GM21447 (cell line): ENCODE data around the gene CLPTM1L.
"Not testable (repeated sequence)": the region's sequence is repeated elsewhere in the genome, so short reads cannot be mapped to it uniquely, and the experiment has no call there.

Experiments used
- ATAC-seq: cut with Tn5 transposase; IDR thresholded peaks from one replicate; pipeline ENCODE4 v1.9.1; 2021; ENCODE audit not compliant: unreplicated experiment

Gene CLPTM1L

DNA sequence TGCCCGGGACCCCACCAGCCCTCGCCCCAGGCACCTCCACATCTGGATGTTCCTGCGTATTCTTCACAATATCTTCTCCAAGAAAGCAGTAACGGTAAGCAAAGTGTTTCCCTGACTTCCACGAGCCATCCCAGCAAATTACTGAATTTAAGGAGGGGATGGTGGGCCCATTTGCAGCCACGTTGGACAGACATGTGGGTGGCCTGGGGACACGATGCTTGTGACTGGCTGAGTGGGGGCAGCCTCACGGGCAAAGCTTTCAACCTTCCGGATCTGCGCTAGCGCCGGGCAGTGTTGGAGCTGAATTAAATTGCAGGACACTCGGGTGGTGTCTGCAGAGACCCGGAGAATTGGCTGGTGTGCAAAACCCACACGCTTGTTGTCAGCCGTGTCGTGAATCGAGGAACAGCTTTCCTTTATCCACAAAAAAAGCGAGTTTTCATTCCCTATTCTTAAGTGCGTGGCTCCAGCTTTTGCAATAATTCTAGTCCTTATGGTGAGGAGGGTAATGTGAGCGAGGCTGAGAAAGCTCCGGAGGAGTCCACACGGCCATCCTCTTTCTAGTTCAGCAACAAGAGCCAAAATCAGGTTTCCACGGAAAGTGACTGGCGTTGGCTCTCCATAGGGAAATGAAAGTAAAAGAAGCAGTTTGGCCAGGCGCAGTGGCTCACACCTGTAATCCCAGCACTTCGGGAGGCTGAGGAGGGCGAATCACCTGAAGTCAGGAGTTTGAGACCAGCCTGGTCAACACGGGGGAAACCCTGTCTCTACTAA lies 17.5 kb upstream of the CLPTM1L start:
- no peak for ATAC-seq

DNA sequence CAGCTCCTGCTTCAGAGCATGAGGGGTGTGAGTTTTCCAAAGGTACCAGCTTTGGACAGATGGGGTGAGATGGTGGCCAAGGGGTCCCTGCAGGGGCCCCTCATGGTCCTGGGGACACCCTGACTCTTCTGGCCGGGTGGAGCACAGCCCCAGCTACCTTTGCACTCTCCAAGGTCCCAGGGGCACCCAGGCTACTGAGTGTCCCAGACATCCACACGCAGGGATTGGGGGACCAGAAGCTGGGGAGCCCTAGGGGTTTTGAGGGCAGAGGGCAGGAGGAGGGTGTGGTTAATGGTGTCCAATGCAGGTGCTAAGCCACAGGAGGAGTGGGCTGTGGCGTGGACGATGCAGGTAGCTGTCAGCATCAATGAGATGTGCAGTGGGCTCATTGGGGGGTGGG lies 16.0 kb upstream of the CLPTM1L start:
- ATAC-seq: no peak

DNA sequence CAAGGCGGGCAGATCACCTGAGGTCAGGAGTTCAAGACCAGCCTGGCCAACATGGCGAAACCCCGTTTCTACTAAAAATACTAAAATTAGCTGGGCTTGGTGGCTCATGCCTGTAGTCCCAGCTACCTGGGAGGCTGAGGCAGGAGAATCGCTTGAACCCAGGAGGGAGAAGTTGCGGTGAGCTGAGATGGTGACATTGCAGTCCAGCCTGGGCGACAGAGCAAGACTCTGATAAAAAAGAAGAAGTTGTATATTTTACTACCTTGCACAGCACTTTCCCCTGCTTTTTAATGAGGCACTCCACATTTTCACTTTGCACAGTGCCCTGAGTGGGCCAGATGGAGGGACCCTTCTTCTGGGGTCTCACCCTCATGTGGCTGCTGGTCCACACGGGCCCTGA lies 15.5 kb upstream of the CLPTM1L start:
- not testable (repeated sequence) for ATAC-seq

DNA sequence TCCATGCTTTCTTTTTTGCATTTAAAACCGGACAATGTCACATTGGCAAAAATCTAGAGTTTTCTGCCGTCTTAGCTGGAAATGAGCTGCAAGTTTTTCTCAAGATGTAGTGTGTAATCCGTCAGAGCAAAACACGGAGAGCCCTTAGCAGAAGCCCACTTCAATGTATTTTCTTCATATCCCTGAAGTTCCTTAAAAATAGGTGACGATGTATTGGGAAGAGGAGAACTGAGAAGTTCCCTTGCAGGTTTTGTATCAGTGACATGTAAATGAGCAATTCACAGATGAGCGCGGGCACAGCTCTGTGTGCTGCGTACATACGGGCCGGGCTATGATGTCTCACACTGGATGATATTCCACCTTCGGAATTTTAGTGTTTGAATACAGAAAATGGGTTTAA lies 14.8 kb upstream of the CLPTM1L start:
- ATAC-seq: no peak

DNA sequence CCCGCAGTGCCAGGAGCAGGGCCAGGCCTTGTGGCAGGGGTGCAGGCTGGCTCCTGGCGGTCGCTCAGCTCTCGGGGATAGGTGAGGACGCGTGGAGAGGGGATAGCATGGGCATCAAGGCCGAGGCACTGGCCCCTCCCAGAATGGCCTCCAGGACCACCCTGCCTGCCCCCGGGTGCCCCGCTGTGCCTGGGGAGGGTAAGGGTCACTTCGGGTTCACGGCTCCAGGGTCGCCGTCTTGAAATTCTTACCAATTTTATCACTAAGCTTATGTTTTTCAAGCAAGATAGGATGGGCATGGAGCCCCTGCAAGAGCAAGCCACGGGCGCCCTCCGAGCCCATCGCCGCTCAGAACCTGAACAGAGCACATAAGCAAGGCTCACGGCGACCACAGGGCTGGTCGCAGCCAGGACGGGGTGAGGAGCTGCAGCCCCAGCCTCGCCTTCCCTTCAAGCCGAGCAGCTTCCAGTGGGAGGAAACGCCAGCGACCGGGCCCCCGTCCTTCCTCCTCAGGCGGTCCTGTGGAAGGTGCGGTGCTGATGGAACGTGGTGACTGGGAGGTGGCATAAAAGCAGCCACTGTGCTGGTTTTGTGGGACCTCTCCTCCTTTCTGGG lies 14.2 kb upstream of the CLPTM1L start:
- no peak for ATAC-seq

DNA sequence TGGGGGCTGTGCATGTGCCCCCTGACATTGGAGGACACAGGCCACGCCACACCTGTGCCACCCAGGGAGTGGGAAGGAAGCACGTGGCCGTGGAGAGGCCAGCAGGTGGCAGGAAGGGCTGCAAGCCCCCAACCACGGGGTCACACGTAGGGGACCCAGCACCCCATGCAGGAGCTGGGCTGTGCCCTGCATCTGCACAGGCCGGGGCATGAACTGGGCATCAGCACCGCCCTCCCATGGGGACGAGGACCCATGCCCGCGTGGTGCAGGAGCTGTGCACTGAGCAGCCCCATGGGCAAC lies 13.8 kb upstream of the CLPTM1L start:
- no peak for ATAC-seq

DNA sequence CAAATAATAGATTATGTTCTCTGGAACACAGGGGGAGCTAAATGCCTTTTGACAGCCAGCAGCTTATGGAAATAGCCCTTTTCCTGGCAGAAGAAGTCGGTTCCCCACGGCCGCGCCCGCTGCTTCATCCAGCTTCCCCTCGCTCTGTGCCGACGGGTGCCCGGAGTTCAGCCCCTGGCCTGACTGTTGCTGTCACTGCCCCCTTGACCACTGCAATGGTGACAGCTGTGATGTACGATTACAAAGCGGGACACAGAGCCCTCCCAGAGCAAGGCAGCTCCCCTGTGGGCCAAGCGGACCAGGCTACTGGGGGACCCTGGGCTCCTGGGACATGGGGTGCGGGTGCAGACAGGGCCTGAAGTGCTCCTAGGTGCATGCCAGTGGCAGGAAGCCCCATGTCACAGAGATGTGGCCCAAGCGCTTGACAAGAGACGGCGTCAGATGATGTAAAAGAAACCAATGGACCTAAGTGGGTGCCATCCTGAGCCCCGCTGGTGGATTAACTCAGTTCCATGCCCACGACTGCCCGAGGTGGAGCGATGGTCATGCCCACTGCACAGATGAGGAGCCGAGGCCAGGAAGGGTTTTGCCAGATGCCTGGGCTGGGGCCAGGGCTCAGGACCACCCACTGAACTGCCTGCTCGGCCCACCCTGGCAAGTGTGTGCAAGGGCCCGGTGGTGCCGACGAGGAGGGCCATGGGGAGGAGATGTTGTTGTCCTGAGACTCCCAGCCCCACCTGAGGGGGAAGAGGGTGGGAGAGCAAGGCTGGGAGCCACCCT lies 13.2 kb upstream of the CLPTM1L start:
- ATAC-seq: no peak

DNA sequence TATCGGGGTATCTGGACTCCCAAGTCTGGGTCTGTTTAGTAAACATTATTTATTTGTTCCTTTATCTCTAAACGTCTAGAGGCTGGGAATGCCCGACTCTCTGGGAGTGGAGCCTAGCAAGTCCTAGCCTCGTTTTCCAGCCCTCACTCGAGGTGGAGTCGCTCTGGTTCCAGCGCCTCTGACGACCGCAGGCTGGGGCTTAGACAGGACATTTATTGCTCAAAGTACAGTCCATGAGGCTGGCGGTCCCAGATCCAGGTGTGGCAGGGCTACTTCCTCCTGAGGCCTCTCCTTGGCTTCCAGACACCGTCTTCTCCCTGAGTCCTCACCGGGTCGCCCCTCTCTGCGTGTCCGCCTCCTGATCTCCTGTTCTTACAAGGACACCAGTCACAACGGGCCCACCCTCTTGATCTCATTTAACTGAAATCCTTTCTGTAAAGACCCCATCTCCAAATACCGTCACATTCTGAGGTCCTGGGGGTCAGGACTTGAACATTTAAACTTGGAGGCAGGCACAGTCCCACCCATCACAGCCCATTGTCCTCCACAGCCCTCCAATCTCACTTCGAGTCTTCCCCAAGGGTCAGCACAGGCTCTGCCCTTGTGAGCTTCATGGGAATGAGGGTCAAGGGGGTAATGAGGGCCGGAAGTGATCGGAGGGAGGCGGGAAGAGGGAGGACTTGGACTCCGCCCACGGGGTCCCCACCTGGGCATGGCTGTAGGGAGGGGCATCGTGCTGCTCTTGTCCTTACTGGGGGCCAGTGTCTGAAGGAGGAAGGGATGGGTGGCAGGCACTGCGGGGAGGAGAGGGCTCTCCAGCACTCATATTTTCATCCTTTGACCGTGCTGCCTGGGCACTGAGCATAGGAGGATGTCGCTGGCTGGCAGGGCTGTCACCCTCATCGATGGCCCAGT lies 12.2 kb upstream of the CLPTM1L start:
- no peak for ATAC-seq

DNA sequence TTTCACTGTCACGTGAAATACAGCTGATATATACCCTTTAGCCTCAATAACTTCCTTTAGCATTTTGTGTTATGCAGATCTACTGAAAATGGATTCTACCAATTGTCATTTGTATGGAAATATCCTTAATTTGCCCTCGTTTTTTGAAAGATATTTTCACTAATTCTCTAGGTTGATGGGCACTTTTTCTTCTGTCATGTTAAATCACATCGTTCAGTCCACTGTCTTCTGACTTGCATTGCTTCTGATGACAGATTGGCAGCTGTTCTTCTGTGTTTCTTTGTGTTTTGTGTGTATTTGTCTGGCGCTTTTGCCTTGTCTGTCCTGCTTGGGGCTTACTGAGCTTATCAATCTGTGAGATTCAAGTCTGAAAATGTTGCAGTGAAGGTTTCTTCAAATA lies 9.7 kb upstream of the CLPTM1L start:
- ATAC-seq: no peak

DNA sequence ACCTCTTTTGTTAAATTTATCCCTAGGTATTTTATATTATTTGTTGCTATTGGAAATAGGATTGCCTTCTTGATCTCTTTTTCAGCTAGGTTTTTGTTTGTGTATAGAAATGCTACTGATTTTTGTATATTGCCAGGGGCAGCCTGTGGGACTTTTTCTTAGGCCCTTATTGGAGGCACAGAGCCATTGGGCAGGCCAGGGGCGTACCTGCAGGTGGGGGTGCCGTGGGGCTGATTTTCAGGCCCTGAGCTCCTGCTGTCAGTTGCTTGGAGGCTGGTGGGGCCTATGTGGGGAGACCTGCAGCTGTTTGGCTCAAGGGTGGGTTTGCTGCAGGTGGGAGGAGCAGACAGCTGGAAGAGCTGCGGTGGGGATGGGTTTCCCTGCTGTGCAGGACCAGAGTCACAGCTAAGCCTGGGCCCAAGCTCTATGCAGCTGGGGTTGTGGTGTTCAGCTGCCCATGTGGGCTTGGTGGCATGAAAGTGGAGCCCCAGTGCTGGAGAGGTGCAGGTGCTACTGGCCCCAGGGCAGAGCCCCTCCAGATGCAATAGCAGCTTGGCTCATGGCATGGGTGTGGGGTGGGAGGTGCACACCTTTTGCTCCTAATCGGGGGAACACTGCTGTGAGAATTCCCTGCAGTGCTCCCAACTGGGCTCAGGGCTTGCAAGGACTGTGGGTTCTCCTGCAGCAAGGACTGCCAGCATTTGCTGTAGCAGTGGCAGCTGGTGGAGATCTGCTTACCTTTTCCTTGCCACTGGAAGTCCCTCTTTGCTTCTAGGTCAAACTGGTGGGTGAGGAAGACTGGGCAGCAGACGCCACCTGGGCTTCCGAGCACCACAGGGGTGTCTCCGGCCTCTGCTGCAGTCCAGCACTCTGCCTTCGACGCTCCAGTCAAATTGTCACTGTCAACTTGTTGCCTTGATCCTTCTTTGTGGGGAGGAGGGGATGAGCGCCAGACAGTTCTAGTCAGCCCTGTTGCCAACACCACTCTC lies 7.6 kb upstream of the CLPTM1L start:
- no peak for ATAC-seq

DNA sequence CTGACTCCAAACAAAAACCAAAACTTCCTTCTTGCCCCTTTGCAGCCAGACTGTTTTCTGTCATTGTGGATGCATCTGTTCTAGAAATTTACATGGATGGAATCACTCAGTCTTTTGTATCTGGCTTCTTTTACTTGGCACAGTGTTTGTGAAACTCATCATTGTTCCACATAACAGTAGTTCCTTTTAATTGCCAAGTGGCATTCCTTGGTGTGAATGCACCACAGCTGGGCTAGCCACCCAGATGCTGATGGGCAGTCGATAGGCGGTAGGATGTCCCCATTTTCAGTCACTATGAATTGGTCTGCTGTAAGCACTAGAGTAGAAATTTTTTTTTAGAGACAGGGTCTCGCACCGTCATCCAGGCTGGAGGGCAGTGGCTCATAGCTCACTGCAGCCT lies 6.3 kb upstream of the CLPTM1L start:
- no peak for ATAC-seq

DNA sequence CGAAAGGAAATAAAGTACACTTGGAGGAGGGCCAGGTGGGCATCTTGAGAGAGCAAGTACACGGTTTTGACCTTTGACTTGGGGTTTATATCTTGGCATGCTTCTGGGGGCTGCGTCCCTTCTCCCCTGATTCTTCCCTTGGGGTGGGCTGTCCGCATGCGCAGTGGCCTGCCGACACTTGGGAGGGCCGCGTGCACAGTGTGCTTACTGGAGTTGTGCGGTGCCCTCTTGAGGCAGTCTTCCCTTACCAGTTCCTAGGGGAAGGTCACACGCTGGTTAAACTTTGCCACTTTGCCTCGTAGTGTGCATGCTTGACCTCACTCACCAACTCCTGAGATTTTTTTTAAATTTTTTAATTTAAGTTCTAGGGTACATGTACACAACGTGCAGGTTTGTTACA lies 4.3 kb upstream of the CLPTM1L start:
- ATAC-seq: no peak

DNA sequence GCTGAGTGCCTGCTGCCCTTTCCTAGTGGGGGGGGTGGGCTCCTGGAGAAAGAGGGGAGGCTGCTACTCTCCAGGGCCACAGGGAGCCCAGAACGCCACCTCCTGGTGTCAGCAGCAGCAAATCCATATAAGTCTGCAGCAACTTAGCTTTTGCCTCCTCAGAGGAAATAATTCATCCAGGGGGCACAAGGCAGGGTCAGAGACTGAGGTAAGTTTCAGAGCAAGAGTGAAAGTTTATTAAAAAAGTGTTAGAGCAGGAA lies 4.0 kb upstream of the CLPTM1L start:
- ATAC-seq: no peak

DNA sequence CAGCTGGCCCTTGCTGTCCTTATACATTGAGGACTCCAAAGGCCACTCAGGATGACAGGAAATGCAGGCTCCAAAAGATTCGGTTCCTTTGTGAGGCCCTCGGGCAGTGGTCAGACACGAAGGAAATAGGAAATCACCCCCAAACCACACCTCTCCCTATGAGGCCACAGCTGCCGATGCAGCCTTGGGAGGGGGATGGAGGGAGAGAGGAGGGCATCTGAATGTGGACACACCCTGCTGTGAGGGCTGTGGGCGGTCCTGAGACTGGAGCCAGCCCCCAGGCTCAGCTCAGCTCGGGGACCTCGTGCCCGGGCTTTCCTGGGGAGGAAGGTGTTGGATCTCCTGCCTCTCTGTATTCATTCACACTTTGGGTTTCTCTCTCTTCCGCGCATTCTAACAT lies 2.7 kb upstream of the CLPTM1L start:
- ATAC-seq: no peak

DNA sequence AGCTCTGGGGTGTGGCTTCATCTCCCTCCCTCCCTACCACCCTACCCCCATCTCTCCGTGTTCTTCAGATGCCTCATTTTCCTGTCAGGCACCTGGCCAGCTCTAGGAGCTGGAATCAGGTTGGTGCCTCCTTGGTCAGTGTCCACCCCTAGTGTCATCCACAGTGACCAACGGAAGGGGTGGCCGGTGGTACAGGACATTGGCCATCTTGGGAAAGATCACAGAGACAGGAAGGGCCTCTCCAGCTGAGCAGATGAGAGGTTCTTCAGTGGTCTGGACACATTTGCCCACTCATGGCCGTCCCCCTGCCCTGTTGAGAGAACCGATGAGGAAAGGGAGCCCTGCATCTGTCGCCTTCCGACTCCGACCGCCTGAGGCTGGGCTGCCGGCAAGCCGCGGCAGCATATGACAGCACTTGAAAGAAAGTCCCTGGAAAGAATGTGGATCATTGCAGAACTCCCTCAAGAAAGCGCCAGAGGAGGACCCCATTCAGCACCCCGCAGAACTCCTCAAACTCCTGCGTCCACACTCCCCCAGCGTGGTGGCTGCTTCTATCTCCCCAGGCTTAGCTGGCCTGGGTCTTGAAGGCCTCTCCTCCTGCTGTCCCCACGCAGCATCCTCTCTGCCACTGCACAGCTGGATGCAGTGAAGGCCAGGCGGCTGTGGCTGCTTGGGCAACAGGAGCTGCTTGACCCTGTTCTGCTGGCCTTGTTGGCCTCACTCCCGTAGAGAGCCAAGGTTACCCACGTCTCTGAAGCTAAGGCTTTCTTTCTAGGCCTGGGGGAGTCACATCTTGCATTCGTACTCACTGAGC lies 1.9 kb upstream of the CLPTM1L start:
- ATAC-seq: no peak

DNA sequence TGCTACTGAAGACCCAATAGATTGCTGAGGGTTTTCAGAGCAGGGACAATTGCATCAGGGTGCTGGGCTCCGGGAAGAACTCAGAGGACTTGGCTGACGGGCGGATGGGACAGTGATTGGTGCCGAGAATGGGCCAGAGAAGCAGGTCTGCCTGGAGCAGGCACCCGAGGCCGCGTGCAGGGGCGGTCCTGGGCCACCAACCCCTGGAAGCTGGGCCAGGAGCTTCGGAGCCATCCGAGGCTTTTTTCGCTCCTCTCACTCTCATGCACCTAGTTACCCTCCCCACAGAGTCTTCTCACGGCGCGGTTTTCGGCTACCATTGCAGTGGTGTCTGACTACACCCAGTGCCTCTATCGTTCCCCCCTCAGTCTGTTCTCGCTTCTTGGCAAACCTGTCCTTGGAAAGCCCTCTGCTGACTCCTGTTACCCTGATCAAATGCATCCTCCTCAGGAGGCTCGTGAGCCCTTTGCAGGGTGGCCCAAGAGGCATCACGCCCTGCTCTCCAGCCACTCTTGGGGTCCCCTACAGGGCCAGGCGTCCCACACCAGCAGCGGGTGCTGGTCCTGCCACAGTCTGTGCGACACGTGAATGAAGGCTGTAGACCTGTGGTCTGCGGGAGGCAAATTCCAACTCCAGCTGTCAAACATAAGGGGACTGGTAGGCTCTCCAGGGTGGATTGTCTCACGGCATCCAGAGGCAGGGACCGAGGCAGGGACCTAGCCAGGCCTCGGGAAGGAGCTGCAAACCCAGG lies 1.2 kb upstream of the CLPTM1L start:
- ATAC-seq: no peak

DNA sequence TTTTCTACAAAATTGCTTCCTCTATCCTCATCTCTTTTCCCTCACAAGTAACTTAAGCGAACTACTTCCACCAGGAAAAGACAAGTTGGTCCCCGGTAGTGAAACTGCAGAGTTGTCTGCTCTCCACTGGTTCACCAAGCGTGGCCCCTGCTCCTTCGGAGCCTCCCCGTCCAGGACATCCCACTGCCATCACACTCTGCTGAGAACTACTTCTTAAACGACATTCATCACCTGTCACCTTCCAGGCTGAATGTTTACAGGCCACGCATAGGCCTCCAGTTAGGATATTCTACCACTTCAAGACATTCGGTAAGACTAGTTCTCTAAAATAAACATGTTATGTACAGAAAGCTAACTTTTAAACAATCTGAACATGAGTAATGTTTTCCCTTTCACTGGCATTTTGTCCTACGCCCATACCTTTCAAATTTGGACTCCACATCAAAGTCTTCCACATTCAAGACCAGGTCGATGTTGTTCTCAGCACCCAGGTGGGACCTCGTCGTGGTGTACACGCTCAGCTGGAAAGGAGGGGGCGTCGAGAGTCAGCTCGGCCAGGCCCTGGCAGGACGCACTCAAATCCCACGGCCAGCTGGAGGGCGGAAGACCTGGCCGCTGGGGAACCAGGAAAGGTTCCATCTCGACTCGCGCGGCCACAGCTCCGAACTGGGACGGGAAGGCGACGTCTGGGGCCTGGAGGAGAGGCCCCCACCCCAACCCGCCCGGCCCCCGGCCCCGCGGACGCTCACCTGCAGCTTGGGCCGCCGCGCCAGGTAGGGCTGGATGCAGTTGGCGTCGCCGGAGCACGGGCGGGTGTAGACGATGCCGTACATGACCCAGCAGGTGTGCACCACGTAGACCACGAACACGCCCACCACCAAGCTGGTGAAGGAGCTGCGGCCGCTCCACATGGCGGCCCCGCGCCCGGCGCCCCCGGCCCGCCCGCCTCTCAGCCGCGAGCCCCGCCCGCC lies 683 bp downstream of the CLPTM1L start:
- peak; percentile 20 for ATAC-seq

DNA sequence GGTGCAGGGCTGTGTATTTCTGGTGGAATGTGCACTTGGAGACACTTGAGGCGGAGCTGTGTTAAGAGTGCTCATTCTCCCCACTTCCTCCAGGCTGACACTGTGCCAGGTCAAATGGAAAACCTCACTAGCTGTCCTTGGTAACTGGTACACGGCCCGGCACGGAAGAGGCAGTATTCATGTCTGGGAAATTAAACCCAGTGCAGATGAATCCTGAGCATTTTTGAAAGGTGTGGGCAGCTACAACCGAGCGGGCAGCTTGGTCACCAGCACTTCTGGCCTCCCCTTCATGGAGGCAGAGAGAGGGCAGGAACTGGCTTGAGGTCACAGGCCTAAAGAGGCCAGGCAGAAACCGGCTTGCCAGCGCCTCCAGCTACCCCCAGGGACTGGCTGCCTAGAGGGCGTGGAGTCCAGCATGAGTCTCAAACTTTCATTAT lies 1.6 kb downstream of the CLPTM1L start:
- no peak for ATAC-seq
